ENCODE results near the gene CADM2.

The CADM2 gene

GRCh38 chr3:85576697-85577200, 618.0 kb downstream of the CADM2 start:
- no peak for DNase-seq

DNA sequence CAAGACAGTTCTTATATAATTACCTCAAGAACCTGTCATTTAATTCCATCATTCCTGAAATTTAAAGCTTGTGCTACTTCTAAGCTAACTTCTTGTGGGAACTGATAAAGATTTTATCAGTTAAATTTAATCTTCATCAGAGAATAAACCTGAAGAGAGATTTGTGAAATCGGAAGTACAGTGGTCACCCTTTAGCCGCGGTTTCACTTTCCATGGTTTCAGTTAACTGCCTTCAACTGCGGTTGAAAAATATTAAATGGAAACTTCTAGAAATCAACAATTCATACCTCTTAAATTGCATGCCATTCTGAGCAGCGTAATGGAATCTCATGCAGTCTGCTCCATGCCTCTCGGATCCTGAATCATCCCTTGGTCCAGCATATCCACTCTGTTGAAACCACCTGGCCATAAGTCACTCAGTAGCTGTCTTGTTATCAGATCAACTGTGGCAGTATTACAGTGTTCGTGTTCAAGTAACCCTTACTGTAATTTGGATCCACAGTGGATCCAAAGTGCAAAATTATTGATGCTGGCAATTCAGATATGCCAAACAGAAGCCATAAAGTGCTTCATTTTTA, 626.1 kb downstream of the CADM2 start:
- no peak for DNase-seq

GRCh38 chr3:85586018-85586417, 627.2 kb downstream of the CADM2 start:
- DNase-seq = no peak

DNA sequence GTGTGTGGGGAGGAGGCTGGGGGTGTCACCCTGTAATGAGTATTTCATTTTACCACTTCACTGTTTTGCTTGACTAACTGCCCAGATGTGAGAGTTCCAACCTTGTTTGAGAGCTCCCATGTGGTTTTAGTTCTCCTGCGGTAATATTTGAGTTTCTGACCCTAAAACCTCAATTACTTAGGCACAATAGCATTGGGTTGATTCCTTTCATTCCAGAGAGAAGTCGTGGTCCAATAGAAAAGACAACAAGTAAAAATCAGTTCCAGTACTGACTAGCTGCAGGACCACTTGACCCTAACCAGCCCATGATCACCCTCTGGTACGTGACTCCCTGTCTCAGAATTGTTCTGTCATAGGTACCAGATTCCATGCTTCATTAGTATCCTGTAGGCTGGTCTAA, 630.4 kb downstream of the CADM2 start:
- no peak for DNase-seq

- no peak for DNase-seq
These were observed 632.7 kb downstream of the CADM2 start for GRCh38 chr3:85591451-85591850.

DNA sequence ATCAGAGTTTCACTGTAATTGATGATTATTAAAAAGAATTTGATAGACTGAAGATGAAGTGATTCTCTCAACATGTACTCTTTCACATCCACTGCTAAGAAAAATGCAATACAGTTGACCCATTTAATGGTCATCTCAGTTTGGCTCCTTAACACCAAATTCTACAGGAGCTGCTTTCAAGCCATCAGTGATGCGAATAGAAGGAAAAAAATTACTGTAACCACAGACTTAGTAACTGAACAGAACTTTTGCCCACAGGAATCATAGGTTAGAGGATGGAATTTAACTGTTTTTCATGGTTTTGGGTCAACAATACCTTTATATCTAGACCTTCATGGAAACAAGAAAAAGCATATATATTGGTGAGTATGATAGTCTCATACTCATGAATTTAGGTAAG, 633.5 kb downstream of the CADM2 start:
- no peak for DNase-seq

DNA sequence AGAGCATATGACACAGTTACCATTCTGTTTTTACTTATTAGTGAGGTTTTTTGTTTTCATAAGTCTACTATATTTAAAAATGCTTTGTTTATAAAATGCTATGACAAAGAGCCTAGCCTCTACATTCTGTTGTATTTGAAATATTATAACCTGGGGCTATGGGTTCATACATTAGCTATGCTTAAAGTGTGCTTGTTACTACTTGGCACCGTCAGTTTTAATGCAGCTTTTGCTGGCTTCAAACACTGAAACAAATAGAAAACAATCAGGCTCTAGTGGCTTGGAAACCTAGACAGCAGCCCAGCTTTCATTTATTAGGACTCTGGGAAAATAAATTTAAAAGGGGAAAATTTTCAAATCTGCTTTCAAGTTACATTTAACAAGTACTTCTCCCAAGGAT, 635.9 kb downstream of the CADM2 start:
- no peak for DNase-seq

GRCh38 chr3:85603378-85603777, 644.6 kb downstream of the CADM2 start:
- DNase-seq = no peak

GRCh38 chr3:85604641-85605040, 645.9 kb downstream of the CADM2 start:
- no peak for DNase-seq

DNA sequence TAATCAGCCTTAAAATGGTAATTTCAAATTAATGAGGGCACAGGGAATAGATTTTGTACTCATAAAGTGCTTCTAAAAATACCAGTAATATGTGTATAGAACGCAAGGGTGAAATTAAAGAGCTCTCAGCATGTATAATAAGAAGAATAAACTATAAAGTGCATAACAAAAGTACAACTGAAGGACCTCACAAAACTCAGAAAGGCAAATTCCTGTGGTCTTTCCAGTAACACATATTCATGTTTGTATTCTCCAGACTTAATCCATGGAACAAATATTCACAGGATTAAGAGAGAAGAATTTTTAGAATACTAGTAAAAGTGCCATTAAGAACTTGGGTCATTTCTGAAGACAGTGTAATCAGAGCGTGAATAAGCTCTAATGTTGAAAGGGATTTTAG, 646.3 kb downstream of the CADM2 start:
- no peak for DNase-seq

- DNase-seq = no peak
These were observed 667.9 kb downstream of the CADM2 start for GRCh38 chr3:85626662-85627061.

DNA sequence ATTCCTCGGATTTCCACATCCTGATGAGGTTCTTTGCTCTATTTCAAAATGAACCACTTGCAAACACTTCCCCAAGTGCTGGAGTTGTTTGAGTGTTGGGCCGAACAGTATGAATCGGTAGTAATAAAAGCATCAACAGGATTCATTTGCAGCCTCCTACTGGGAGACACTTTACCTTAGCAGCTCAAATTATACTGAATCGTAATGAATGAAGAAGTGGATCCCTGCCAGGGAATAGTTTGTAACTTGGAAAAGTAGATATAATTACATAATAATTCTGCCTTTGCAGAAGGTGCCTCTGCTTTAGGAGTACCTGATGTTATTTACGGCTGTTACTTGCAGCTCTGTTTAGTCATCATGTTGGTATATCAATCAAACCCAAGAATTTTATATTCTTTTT, 669.1 kb downstream of the CADM2 start:
- no peak for DNase-seq

GRCh38 chr3:85631070-85631469, 672.3 kb downstream of the CADM2 start:
- no peak for DNase-seq

DNA sequence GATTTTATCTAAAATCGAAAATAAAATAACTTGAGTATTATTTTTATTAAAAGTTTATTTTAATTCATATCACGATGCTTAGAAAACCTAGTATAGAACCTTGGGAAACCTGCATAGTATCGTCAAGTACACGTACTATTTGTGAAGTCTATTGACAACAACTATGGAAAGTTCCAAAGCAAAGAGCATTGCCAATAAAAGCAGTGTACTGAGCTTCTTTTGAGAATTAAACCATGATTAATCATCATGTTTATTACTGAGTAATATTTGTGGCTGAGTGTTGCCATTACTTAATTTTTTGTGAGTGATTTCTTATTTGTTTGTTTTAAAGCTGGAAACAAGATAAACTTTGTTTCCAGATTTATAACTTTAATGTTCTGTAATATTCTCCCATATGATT, 674.1 kb downstream of the CADM2 start:
- DNase-seq = no peak

GRCh38 chr3:85652360-85652759, 693.6 kb downstream of the CADM2 start:
- no peak for DNase-seq

GRCh38 chr3:85660451-85660850, 701.7 kb downstream of the CADM2 start:
- no peak for DNase-seq

DNA sequence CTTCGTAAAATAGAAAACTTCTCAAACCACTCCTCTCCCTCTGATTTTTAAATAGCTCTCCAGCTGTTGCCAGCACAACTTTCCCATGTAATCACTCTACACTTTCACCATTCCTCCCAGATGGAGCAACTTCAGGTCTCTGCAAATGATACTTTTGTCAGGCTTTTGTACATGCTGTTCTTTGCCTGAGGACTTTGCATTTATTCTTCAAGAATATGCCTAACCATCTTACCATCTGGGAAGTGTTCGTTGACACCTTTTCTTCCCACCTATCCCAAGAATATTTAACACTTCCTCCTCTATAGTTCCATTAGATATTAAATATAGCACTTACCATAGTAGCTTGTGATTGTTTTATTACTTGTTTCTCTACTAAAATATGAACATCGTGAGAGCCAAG, 703.7 kb downstream of the CADM2 start:
- DNase-seq = no peak

GRCh38 chr3:85667744-85668143, 709.0 kb downstream of the CADM2 start:
- no peak for DNase-seq

- no peak for DNase-seq
These were observed 711.9 kb downstream of the CADM2 start for GRCh38 chr3:85670634-85671205.

DNA sequence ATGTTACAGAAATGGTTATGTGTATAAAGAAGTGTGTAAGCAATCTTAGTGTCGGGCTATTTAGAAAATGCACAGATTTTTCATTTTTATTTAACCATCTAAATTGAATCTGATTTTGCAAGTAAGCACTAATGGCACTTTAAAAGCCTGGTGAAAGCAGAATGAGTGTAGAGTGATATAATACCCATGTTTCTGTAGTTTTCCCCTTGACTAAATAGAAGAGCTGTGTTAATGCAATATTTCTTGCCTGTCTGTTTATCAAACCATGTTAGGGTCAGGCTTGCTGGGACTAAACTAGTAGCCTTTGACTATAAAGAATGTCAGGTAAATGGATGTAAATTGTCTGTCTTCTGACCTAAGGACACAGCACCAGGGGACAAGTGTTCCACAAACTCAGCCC, 714.0 kb downstream of the CADM2 start:
- DNase-seq = no peak

DNA sequence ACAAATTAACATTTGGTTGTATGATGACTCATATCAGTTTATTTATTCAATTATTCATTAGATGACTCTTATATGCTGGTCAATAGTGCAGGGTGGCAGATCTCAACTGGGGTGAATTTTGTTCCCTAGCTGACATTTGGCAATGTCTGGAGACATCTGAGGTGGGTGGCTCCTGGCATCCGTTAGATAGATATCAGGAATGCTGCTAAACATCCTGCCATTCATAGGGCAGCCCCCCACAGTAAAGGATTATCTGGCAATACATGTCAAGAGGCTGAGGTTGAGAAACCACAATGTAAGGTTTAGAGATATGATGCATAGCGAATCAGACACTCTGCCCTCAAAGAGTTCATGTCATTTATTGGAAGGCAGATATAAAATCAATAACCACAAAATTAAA, 719.9 kb downstream of the CADM2 start:
- DNase-seq = no peak

GRCh38 chr3:85681906-85682305, 723.1 kb downstream of the CADM2 start:
- no peak for DNase-seq

DNA sequence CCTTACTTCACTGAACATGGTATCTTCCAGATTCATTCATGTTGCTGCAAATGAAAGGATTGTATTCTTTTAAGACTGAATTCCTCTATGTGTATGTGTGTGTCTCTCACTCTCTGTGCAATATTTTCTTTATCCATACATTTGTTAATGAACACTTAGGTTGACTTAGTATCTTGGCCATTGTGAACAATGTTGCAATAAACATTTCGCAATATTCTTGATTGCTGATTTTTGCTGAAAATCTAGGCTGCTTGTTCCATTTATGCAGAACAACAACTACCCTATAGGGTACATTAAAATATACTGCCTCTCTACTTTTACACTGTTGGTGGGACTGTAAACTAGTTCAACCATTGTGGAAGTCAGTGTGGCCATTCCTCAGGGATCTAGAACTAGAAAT, 732.4 kb downstream of the CADM2 start:
- DNase-seq = no peak

DNA sequence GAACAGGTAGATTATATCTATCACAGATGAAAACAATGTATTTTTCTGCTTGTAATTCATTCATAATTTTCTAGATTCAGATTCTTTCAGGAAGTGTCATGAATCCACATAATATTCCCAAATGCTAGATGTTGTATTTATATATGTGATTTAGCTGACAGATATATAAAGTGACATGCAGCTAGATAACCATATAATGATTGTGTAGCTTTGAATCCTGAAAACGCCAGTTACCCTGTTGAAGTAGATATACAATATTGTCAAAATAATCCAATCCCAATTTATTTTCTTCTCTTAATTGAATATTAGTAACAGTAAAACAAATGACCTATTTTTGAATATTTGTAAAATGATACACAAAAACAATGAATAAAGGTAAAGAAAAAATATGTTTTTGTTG, 738.4 kb downstream of the CADM2 start:
- DNase-seq = no peak

DNA sequence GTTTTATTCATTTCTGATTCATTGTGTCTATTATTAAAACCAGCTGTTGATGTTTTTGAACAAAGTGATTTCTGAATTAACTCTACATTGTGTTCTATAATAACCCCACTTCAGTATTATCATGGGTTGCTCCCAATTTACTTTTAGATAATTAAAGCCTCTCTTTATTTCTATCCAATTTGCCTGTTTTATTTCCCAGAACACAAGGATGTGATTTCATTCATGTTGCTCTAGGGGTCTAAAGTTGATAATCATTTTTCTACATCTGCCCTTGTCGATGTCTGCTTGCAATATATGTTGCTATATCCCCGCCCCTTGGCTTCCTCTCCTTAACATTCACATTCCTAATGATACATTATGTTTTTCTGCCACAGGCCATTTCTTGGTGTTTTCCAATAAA, 747.3 kb downstream of the CADM2 start:
- no peak for DNase-seq

All from activated effector memory CD4-positive, alpha-beta T cell treated with Interleukin-2 at 50 U/mL for 16 hours (primary cell).